WTC11 (cell line): ENCODE results near the gene CELF1.

ENCODE experiments used
- FOXJ3 ChIP-seq: sonication (generic); formaldehyde crosslinking; IDR thresholded peaks from 2 replicates; pipeline ENCODE4 v1.9.0; 2021; ENCODE audit warnings: missing genetic modification reagents, mild to moderate bottlenecking, borderline replicate concordance
- NFE2L1 ChIP-seq: sonication (generic); formaldehyde crosslinking; IDR thresholded peaks from 2 replicates; pipeline ENCODE4 v1.8.1; 2023; ENCODE audit warnings: missing genetic modification reagents
- NR3C1 ChIP-seq: sonication (generic); formaldehyde crosslinking; conservative IDR thresholded peaks from 2 replicates; pipeline ENCODE4 v1.8.1; 2023; ENCODE audit warnings: low read depth, mild to moderate bottlenecking, missing genetic modification reagents
- TF ChIP-seq, protein P1 (sequence below): sonication (generic); formaldehyde crosslinking; IDR thresholded peaks from 2 replicates; pipeline ENCODE4 v1.8.0; 2023; ENCODE audit warnings: missing genetic modification reagents
- TF ChIP-seq, protein P2 (sequence below): fragments of 200-600 bp; IDR thresholded peaks from 2 replicates; pipeline ENCODE4 v1.8.0; 2022; ENCODE audit warnings: antibody characterized with exemption

DNA sequence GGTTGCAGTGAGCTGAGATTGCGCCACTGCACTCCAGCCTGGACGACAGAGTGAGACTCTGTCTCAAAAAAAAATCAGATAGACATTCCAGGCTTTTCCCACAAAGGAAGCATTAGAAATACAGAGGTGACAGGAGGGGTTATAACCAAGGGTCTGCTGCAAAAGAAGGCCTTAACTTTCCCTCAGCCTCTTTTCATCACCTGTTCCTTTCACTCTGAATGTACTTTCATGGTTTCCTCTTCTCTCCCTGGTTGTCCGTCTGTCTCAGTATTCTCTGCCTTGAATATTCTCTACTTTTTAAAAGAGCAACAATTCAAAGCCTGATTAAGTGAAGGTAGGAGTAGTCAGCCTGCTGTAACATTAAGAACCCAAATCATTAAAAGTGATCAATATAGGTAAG, 50.2 kb downstream of the CELF1 start:
- TF ChIP-seq, protein P1, sequence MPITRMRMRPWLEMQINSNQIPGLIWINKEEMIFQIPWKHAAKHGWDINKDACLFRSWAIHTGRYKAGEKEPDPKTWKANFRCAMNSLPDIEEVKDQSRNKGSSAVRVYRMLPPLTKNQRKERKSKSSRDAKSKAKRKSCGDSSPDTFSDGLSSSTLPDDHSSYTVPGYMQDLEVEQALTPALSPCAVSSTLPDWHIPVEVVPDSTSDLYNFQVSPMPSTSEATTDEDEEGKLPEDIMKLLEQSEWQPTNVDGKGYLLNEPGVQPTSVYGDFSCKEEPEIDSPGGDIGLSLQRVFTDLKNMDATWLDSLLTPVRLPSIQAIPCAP (CRISPR knock-in tag), result no peak
- TF ChIP-seq NR3C1 (no peak), FOXJ3 (CRISPR knock-in tag) (no peak), NFE2L1 (CRISPR knock-in tag) (no peak)
- TF ChIP-seq, protein P2, sequence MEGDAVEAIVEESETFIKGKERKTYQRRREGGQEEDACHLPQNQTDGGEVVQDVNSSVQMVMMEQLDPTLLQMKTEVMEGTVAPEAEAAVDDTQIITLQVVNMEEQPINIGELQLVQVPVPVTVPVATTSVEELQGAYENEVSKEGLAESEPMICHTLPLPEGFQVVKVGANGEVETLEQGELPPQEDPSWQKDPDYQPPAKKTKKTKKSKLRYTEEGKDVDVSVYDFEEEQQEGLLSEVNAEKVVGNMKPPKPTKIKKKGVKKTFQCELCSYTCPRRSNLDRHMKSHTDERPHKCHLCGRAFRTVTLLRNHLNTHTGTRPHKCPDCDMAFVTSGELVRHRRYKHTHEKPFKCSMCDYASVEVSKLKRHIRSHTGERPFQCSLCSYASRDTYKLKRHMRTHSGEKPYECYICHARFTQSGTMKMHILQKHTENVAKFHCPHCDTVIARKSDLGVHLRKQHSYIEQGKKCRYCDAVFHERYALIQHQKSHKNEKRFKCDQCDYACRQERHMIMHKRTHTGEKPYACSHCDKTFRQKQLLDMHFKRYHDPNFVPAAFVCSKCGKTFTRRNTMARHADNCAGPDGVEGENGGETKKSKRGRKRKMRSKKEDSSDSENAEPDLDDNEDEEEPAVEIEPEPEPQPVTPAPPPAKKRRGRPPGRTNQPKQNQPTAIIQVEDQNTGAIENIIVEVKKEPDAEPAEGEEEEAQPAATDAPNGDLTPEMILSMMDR, result no peak
